Measurements from ENCODE around the gene PROK2.

DNA sequence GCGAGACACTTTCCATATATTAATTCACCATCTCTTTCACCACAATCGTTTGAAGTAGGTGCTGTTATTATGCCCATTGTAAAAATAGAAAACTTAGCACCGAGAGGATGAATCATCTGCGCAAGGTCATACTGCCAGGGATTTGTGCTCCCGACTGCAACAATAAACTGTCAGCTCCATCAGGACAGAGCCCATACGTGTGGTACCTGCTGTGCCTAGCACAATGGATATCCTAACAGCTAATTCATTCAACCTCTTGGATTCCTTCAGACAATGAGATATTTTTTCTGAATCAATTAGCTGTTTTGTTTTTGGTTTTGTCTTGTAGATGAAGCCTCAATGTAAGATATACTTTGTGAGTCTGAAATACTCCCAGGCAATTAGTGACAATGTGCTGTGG, 32.3 kb upstream of the PROK2 start:
- TF ChIP-seq EZH2 (IDR thresholded peaks at IDR 0.05), result no peak
- TF ChIP-seq, protein P1, sequence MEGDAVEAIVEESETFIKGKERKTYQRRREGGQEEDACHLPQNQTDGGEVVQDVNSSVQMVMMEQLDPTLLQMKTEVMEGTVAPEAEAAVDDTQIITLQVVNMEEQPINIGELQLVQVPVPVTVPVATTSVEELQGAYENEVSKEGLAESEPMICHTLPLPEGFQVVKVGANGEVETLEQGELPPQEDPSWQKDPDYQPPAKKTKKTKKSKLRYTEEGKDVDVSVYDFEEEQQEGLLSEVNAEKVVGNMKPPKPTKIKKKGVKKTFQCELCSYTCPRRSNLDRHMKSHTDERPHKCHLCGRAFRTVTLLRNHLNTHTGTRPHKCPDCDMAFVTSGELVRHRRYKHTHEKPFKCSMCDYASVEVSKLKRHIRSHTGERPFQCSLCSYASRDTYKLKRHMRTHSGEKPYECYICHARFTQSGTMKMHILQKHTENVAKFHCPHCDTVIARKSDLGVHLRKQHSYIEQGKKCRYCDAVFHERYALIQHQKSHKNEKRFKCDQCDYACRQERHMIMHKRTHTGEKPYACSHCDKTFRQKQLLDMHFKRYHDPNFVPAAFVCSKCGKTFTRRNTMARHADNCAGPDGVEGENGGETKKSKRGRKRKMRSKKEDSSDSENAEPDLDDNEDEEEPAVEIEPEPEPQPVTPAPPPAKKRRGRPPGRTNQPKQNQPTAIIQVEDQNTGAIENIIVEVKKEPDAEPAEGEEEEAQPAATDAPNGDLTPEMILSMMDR (IDR thresholded peaks at IDR 0.05), result no peak
